Osteocyte (in vitro differentiated cells): ENCODE data around the gene CHRM2. TPM values are rescaled to one million over a fixed set of nuclear protein-coding genes. Genes with fewer than 3 reads are reported as not detected.
"Not testable (repeated sequence)": the region's sequence is repeated elsewhere in the genome, so short reads cannot be mapped to it uniquely, and the experiment has no call there.

ENCODE experiments used
- DNase-seq: peaks from one replicate; pipeline ENCODE4 v3.0.0; 2021; ENCODE audit warnings: mixed read lengths; ENCODE audit not compliant: unreplicated experiment; ENCODE audit errors: extremely low spot score
- H3K27ac Mint-ChIP-seq: one replicate; pipeline ENCODE4 v1.8.0; 2021; ENCODE audit warnings: mild to moderate bottlenecking, mixed read lengths; ENCODE audit not compliant: unreplicated experiment
- H3K27me3 Mint-ChIP-seq: one replicate; pipeline ENCODE4 v1.8.0; 2021; ENCODE audit warnings: mixed read lengths; ENCODE audit not compliant: unreplicated experiment
- H3K36me3 Mint-ChIP-seq: one replicate; pipeline ENCODE4 v1.8.0; 2021; ENCODE audit warnings: mixed read lengths; ENCODE audit not compliant: unreplicated experiment
- H3K4me1 Mint-ChIP-seq: one replicate; pipeline ENCODE4 v1.8.0; 2021; ENCODE audit warnings: mixed read lengths; ENCODE audit not compliant: unreplicated experiment
- H3K4me3 Mint-ChIP-seq: one replicate; pipeline ENCODE4 v1.8.0; 2021; ENCODE audit warnings: mild to moderate bottlenecking, moderate library complexity, mixed read lengths; ENCODE audit not compliant: unreplicated experiment
- H3K9me3 Mint-ChIP-seq: one replicate; pipeline ENCODE4 v1.8.0; 2021; ENCODE audit warnings: mixed read lengths; ENCODE audit not compliant: unreplicated experiment
- long read RNA-seq: library from polyadenylated mRNA; unstranded; transcript quantifications from one replicate; pipeline ENCODE4 v2.0.0, GENCODE V29; 2021
- total RNA-seq: library from RNA; stranded (reverse); gene quantifications from 2 replicates; pipeline ENCODE4 v1.2.1, GENCODE V29; 2021
- TF ChIP-seq, protein P1 (sequence below): fragments of 200-600 bp; sonication (generic); IDR thresholded peaks from 2 replicates; pipeline ENCODE4 v1.5.0; 2021; ENCODE audit warnings: antibody characterized with exemption, mild to moderate bottlenecking, moderate library complexity

The CHRM2 gene
- 27.3 and 30.0 TPM in 2 replicates for total RNA-seq
- long read RNA-seq, full-length matches to known transcripts, result 16 of 69 reads
- long read RNA-seq, partial matches to known transcripts, result 16 of 69 reads
- long read RNA-seq, other reads (novel, unspliced or antisense), result 37 of 69 reads

DNA sequence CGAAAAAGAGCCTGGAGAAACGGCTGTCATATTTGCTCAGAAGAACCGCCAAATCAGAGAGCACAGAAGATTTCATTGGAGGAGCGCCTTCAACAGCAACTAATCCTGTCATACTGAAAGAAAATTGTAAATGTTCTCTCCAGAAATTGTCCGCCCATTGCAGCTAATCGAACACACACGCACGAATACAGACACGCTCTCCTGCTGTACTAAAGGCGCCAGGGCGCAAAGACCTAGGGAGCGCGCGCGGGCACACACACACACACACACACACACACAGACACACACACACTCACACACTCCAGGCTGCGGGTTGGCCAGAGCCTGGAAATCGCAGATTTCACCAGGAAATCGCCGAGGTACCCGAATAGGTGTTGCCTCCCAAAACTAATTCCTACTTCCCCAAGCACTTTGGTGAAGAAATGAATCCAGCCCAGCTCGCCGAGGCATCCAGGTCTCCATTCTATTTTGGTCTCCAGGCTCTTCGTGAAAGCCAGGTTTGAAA is at the start of gene CHRM2:
TSS of gene CHRM2 (plus strand) at position 157 of the 505 bp plus-strand sequence. CDS start 146,214 bp downstream, outside the sequence.
- H3K36me3 Mint-ChIP-seq, result peaks cover under 1% of the 10 kb centered on the region
- DNase-seq, result peak; percentile 84
- no peaks in the 10 kb centered on the region for H3K9me3 Mint-ChIP-seq
- TF ChIP-seq, protein P1, sequence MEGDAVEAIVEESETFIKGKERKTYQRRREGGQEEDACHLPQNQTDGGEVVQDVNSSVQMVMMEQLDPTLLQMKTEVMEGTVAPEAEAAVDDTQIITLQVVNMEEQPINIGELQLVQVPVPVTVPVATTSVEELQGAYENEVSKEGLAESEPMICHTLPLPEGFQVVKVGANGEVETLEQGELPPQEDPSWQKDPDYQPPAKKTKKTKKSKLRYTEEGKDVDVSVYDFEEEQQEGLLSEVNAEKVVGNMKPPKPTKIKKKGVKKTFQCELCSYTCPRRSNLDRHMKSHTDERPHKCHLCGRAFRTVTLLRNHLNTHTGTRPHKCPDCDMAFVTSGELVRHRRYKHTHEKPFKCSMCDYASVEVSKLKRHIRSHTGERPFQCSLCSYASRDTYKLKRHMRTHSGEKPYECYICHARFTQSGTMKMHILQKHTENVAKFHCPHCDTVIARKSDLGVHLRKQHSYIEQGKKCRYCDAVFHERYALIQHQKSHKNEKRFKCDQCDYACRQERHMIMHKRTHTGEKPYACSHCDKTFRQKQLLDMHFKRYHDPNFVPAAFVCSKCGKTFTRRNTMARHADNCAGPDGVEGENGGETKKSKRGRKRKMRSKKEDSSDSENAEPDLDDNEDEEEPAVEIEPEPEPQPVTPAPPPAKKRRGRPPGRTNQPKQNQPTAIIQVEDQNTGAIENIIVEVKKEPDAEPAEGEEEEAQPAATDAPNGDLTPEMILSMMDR, result no peak
- H3K4me1 Mint-ChIP-seq, result peaks cover 22% of the 10 kb centered on the region
- H3K27ac Mint-ChIP-seq, result peak within 1 kb of the TSS; percentile 55
- H3K27me3 Mint-ChIP-seq, result peaks cover 9% of the 10 kb centered on the region
- peak within 1 kb of the TSS; percentile 86 for H3K4me3 Mint-ChIP-seq

DNA sequence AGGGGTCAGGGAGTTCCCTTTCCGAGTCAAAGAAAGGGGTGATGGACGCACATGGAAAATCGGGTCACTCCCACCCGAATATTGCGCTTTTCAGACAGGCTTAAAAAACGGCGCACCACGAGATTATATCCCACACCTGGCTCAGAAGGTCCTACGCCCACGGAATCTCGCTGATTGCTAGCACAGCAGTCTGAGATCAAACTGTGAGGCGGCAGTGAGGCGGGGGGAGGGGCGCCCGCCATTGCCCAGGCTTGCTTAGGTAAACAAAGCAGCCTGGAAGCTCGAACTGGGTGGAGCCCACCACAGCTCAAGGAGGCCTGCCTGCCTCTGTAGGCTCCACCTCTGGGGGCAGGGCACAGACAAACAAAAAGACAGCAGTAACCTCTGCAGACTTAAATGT is 37.1 kb upstream of the CHRM2 start:
- H3K27me3 Mint-ChIP-seq, H3K4me1 Mint-ChIP-seq, H3K36me3 Mint-ChIP-seq, DNase-seq, H3K9me3 Mint-ChIP-seq: not testable (repeated sequence)
- peak overlapping the region; percentile 38 for H3K27ac Mint-ChIP-seq
- peak overlapping the region; percentile 69 for H3K4me3 Mint-ChIP-seq

DNA sequence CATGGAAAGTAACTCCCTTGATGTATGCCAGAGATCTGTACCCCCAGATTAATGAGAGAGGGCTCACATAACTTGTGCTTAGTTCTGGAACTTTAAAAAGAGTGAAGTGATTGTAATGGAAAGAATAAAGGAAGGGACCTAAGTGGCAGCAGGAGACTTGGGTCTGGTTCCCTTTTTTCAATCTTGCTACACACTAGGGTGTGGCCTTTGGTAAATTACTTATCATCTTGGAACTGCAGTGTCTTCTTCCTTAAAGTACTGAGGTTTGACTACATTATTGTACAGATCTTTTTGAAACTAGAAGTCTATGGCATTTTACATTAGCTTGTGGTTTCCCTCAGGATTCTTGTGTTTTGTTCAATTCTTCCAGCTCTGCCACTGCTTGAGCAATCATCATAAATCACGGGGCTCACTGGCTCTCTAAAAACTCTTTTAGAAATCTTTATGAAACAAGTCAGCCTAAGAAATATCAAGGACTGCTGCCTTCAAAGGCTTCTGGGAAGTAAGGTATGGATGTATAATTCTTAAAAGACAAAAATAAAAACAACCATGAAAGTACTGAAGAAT is 22.5 kb upstream of the CHRM2 start:
- Mint-ChIP-seq H3K36me3 (no peaks in the 10 kb centered on the region), H3K4me3 (no peak overlapping the region), H3K9me3 (no peaks in the 10 kb centered on the region), H3K4me1 (peaks cover 2% of the 10 kb centered on the region), H3K27ac (no peak overlapping the region), H3K27me3 (peaks cover 37% of the 10 kb centered on the region)
- no peak for DNase-seq
- TF ChIP-seq, protein P1, result no peak

DNA sequence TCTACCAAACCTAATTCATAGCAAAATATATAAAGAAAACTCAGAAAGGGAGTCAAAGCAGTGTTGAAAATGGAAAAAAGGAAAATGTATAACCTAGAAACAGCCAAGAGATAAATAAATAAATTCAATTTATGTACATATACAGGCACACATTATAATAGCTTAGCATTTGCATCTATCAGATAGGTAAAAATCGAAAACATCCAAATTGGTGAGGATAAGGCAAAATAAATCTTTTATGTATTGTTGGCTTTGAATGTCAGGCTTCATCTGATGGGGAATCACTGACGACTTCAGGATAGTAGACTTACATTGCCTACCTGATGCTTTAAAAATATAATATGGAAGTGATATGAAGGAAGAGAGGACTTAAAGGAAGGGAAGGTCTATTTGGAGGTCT is 20.6 kb upstream of the CHRM2 start:
- H3K4me1 Mint-ChIP-seq, result peaks cover 2% of the 10 kb centered on the region
- TF ChIP-seq, protein P1, result no peak
- H3K27me3 Mint-ChIP-seq, result peaks cover 34% of the 10 kb centered on the region
- H3K36me3 Mint-ChIP-seq, result no peaks in the 10 kb centered on the region
- no peak overlapping the region for H3K27ac Mint-ChIP-seq
- H3K9me3 Mint-ChIP-seq, result no peaks in the 10 kb centered on the region
- no peak for DNase-seq
- no peak overlapping the region for H3K4me3 Mint-ChIP-seq

DNA sequence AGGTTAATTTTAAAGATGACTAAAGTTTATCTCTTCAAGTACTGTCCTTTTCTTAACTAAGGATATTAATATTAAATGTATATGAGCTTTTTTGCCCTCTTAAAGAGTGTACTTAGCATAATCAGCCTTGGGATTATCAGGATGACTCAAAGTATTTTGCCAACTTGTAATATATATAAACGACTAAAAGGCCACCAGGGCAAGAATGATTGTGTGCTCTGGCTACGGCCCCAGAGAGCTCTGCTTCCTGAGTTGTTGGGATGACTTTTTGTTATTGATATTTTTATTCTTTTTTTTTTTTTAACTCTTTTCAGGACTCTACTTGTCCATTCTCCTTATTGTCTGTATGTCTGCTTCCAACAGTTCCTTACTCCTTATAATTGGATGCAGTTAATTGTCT is 14.8 kb upstream of the CHRM2 start:
- Mint-ChIP-seq H3K27me3 (peaks cover 17% of the 10 kb centered on the region), H3K9me3 (no peaks in the 10 kb centered on the region), H3K4me3 (no peak overlapping the region), H3K27ac (no peak overlapping the region), H3K4me1 (no peaks in the 10 kb centered on the region), H3K36me3 (no peaks in the 10 kb centered on the region)
- TF ChIP-seq, protein P1, result no peak
- DNase-seq, result no peak
